HG03159 (cell line): ENCODE data around the gene TIPARP.
"Not testable (repeated sequence)": the region's sequence is repeated elsewhere in the genome, so short reads cannot be mapped to it uniquely, and the experiment has no call there.

Experiments
- ATAC-seq: cut with Tn5 transposase; IDR thresholded peaks from one replicate; pipeline ENCODE4 v1.9.1; 2021; ENCODE audit warnings: mild to moderate bottlenecking, moderate library complexity; ENCODE audit not compliant: unreplicated experiment

Gene TIPARP

GRCh38 chr3:156707588-156707987 lies 33.2 kb downstream of the TIPARP start:
- no peak for ATAC-seq

DNA sequence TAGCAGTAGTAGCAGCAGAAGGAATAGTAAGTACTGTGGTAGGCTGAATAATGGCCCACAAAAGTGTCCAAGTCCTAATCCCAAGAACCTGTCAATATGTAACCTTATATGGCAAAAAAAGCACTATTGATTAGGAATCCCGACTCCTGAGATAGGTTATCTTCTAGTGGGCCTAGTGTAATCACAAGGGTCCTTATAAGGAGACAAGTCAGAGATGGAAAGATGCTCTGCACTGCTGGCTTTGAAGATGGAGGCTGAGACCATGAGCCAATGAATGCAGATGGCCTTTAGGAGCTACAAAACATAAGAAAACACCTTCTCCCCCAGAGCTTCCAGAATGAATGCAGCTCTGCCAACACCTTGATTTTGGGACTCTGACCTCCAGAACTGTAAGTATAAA lies 36.0 kb downstream of the TIPARP start:
- no peak for ATAC-seq

DNA sequence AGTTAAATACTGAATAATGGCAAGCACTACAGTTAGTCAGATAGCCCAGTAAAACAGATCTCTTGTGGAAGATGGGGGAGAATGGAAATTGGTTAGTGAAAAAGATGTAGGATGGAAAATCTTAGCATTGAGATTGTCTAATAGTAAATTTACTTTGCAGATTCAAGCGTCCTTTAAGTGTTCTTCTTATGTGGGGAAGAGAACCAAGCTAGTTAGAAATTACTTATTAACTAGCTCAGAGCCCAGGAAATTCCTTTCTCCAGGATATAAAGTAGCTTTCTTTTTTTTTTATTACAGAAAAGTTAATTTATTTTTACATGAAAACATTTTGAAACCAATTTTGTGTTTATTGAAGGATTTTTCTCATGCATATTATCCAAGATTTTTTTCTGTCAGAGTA lies 36.7 kb downstream of the TIPARP start:
- ATAC-seq, result no peak

- ATAC-seq, result peak; percentile 93
Measured at GRCh38 chr3:156711944-156712343, 37.6 kb downstream of the TIPARP start.

- ATAC-seq, result no peak
Measured at GRCh38 chr3:156716105-156716862, 41.9 kb downstream of the TIPARP start.

DNA sequence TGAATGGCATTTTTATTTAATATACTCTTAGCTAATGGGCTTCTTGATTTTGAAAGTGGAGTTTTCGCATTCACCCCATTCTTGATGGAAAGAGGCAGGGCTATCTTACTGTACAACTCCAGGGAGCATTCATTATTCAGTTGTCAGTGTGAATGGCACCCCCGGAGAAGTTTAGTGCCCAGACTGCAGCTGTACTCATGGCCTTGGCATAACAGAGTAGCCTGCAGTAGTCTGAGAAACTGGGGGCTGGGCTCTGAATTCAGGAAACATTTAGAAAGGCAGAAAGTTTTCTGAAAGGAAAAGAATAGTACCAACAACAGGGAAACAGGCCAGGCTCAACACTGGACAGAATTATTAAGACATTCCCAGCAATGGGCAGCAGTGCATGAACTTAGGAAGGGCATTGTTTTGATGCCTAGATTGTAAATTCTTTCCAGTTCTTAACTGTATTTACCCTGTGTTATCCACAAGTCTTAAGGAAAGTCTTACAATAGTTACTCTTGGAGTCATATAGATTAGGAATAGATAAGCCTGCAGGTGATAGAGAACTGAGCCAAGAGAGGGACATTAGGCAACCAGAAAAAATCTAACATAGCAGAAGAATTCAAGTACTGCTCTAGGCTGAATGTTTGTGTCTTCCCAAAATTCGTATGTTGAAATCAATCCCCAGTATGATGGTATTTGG lies 44.4 kb downstream of the TIPARP start:
- no peak for ATAC-seq

DNA sequence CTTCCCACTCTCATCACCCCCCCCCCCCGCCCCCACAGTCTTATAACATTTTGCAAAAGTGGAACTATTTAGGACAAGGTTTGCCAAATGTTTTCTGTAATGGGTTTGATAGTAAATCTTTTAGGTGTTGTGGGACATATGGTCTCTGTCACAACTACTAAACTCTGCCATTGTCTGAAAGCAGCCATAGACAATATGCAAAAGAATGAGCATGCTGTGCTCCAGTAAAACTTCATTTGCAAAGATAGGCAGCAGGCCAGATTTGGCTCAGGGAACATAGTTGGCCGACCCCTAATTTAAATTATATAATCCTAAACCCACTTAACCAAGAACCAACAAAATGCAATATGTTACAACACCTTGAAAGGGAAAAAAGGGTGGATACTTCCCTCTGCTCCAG lies 46.4 kb downstream of the TIPARP start:
- ATAC-seq, result no peak

DNA sequence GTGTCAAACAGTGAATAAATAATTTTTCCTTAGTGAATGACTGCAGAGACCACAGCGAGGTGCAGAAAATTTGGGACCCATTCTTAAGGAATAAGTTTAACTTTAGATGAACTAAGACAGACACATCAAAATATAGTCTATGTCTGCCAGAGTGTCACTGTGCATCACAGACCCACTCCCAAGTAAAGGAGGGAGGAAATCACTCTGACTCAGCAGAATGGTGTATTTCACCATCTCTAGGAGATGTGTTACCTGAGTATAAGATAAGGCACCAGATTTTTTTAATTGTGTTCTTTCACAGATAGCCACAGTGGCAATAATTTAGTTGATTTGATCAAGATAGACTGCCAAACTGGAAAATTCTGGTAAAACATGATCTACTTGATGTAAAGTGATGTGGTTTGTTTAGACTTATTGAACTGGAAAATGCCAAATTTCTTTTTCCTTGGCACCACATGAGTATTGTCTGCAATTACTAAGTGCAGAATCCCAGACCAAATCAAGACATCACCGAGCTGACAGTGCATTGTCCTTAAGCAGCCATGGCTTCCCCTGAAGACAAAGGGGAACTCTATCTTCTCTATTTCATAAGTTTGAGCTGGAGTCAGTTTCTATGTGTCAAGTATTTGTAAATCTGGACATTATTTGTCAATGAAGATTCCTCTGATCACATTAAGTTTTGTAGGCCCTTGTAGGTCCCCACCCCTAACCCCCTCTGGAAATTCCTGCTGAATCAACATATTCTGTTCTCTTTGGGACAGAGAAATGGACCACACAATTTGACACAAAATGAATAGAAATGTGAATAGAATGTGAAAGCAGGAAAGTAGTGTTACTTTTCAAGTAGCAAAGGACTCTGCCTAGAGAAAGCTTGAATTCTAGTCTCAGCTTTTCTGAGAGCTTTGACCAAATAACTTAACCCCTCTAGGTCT lies 47.6 kb downstream of the TIPARP start:
- ATAC-seq, result no peak

DNA sequence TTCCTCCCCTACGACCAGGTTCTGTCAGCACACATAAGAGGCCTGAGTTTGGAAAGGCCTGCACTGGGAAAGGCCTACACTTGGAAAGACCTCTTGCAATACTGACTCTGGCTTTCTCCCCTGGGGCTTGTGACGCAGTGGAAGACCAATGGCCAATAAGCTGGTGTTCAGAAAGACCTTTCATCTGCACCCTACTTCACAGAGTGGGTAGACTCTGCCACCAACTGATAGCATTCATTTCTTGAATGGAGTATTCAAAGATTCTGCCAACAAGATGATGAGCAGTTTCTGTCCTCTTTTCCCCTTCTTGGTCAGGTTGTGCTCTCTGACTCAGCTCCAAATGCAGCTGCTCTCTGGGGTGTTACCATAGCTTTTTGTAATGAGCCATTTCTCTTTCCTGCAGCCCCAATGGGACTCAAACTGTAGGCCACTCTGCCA lies 48.8 kb downstream of the TIPARP start:
- ATAC-seq, result no peak

- ATAC-seq, result no peak
Measured at GRCh38 chr3:156725682-156726081, 51.3 kb downstream of the TIPARP start.

- ATAC-seq, result no peak
Measured at GRCh38 chr3:156726456-156726855, 52.1 kb downstream of the TIPARP start.

DNA sequence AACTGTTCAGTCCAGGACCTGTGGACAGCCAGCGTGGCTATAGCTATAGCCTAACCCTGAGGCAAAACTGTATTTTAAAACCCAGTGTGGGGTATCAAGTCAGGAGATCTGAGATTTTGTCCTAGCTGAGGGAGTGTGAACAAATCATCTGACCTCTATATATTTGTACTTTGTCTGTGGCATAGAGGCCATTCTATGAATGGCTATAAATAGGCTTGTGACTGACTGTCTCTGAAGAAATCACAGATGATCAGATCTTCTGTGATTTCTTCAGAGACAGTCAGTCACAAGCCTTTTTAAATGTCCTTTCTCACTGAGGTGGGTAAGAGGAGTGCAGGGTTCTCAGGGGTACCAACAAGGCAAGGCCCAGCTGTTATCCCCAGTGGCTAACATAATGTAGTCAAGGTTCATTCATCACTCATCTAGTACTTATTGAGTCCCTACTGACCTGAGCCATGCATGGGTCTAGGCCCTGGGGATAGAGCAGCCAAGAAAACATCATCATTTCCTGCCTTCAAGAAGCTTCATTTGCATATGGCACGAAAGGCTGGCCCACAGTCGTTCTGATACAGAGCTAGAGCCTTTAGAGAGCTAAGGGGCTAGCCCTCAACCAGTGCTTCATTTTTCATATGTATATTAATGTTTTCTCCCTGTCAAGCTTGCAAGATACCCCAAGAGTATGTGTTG lies 53.3 kb downstream of the TIPARP start:
- peak; percentile 94 for ATAC-seq

- ATAC-seq, result no peak
Measured at GRCh38 chr3:156728267-156728985, 54.0 kb downstream of the TIPARP start.

DNA sequence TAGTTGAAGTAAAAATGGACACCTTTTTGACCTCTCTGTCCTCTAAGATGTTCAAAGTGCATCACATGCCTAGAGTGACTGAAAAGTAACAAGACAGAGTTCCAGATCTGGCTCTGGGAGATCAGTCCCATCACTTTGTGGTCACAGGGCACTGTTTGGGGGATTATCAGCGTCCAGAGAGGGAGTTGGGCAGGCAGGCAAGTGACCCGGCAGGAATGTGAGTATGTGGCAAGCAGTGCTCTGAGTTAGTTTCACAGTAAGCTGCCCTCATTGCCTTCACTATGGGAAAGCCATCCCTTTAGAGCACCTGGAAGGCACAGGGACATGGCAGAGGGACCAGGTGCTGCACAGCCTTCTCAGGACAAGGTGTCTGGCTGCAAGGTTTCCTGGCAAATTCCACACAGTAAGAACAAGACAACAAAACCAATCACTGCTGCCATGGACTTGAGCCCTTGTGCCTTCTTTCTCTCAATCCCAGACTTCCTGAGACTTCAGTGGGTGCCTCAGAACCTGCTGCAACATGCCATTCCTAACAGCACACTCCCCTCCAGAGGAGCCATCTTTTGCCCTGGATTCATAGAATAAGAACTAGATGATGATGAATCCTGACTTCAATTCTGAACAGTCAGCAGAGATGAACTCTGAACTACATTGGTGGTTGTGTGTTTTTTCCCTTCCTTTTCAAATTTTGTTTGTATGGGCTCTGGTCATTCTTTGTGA lies 55.2 kb downstream of the TIPARP start:
- no peak for ATAC-seq

DNA sequence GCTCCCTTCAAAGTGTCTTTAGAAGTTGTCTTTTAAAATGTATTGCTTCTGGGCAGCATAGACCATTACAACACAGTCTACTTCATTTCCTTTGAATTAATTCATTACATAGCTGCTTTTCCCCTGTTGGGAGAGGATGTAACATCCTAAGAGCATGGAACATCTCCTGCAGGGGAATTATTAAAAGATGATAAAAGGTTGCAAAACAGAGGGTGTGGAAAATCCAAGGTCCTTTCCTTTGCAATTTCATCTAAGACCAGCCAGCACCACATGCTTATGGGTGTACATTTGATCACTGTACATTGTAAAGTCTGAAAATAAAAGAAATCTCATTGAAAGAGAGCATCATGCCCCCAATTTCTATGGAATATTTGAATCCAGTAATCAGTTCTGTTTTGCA lies 57.4 kb downstream of the TIPARP start:
- ATAC-seq, result no peak

DNA sequence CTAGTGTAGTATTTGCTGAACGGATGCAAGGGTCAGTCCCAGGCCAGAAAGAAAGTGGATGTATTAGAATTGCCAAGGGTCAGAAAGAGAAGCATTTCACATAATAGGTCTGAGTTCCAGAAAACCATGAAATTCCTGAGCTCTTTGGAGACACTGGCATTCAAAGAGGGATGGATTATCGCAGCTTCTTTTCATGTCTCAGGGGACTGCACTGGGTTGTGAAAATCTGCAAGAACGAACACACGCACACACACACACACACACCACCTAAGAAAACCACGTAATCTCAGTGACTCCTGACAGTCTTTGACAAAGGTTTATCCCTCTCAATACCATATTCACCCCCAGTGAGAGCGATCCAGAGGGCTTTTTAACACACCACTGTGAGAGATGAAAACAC lies 57.9 kb downstream of the TIPARP start:
- ATAC-seq, result no peak

DNA sequence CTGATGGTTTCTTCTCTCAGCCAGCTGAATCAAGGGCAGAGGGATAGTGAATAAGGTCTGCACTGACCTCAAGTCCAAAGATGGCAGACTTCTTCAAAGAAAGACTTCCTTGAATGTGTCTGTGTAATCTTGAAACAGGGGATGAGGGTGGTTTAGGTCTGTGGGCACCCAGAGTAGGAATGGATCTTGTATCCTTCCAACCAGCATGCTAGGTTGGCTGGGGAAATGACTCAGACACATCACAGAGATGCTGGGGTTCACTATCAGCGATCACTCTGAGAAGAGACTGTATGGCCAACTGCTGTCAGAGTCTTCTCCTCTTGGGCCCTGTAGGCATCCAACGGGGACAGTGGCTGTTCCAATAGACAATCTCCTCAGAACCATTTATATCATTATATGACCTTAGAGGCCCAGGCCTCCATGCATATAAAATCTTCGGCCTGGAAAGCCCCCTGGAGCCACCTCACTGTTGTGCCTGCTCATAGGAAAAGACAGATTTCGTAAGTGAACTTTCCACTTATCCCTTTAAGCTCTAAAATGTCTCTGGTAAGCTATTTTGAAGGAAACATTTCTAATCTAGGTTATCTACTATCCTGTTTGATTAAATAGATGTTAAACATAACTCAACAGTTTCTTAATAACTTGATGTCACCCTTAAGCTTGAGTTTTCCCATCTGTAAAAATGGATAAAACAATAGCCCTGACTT lies 58.5 kb downstream of the TIPARP start:
- ATAC-seq, result no peak

DNA sequence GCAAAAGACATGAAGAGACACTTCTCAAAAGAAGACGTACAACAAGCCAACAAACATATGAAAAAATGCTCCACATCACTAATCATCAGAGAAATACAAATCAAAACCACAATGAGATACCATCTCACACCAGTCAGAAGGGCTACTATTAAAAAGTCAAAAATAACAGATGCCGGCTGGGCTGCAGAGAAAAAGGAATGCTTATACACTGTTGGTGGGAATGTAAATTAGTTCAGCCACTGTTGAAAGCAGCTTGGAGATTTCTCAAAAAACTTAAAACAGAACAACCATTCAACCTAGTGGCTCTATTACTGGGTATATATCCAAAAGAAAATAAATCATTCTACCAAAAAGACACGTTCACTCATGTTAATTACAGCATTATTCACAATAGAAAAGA lies 60.3 kb downstream of the TIPARP start:
- not testable (repeated sequence) for ATAC-seq

GRCh38 chr3:156735471-156735870 lies 61.1 kb downstream of the TIPARP start:
- no peak for ATAC-seq
